OCI-LY1 (cell line): ENCODE measurements around the gene ADAMTS3.

ENCODE experiments used
- H2AFZ ChIP-seq: fragments of 200-600 bp; sonication (generic), shearing (Covaris generic); 2 replicates; pipeline ENCODE4 v1.6.0; 2014; ENCODE audit warnings: antibody characterized with exemption, mild to moderate bottlenecking, low read length
- H3F3A ChIP-seq: fragments of 200-600 bp; sonication (generic), shearing (Covaris generic); 2 replicates; pipeline ENCODE4 v1.6.0; 2014; ENCODE audit warnings: mild to moderate bottlenecking, antibody characterized with exemption, low read length, moderate library complexity; ENCODE audit not compliant: insufficient read depth
- H3K27ac ChIP-seq: fragments of 200-600 bp; sonication (generic); 2 replicates; pipeline ENCODE4 v1.5.1; 2014; ENCODE audit warnings: low read length, mixed run types, mild to moderate bottlenecking, low read depth; ENCODE audit not compliant: poor library complexity, severe bottlenecking
- H3K27me3 ChIP-seq: fragments of 200-600 bp; sonication (generic); 2 replicates; pipeline ENCODE4 v1.6.0; 2014; ENCODE audit warnings: antibody characterized with exemption, mild to moderate bottlenecking, low read length, moderate library complexity; ENCODE audit not compliant: insufficient read depth
- H3K36me3 ChIP-seq: fragments of 200-600 bp; sonication (generic); 2 replicates; pipeline ENCODE4 v1.6.1; 2014; ENCODE audit warnings: mild to moderate bottlenecking, antibody characterized with exemption, low read length, moderate library complexity, mixed read lengths; ENCODE audit not compliant: insufficient read depth
- H3K4me1 ChIP-seq: fragments of 200-600 bp; sonication (generic); 2 replicates; pipeline ENCODE4 v1.5.1; 2014; ENCODE audit warnings: mild to moderate bottlenecking, low read length, moderate library complexity; ENCODE audit not compliant: insufficient read depth, severe bottlenecking
- H3K4me2 ChIP-seq: fragments of 200-600 bp; sonication (generic), shearing (Covaris generic); 2 replicates; pipeline ENCODE4 v1.6.1; 2014; ENCODE audit warnings: low read length
- H3K4me3 ChIP-seq: fragments of 200-600 bp; sonication (generic); 2 replicates; pipeline ENCODE4 v1.5.1; 2014; ENCODE audit warnings: low read length, low read depth, mild to moderate bottlenecking, mixed read lengths; ENCODE audit not compliant: poor library complexity, severe bottlenecking
- H3K79me2 ChIP-seq: fragments of 200-600 bp; shearing (Covaris generic); 2 replicates; pipeline ENCODE4 v1.6.1; 2016; ENCODE audit warnings: mixed run types, low read length, mixed read lengths; ENCODE audit not compliant: insufficient read depth
- H3K9ac ChIP-seq: fragments of 200-600 bp; sonication (generic), shearing (Covaris generic); 2 replicates; pipeline ENCODE4 v1.6.1; 2014; ENCODE audit warnings: mild to moderate bottlenecking, low read length, mixed read lengths
- H3K9me2 ChIP-seq: fragments of 200-600 bp; sonication (generic), shearing (Covaris generic); 2 replicates; pipeline ENCODE4 v1.6.1; 2014; ENCODE audit warnings: low read depth, mild to moderate bottlenecking, low read length, mixed read lengths
- H3K9me3 ChIP-seq: fragments of 200-600 bp; shearing (Covaris generic); 2 replicates; pipeline ENCODE4 v1.6.1; 2014; ENCODE audit warnings: low read length, mixed read lengths
- H4K20me1 ChIP-seq: fragments of 200-600 bp; sonication (generic), shearing (Covaris generic); 2 replicates; pipeline ENCODE4 v1.6.0; 2016; ENCODE audit warnings: mild to moderate bottlenecking, low read length; ENCODE audit not compliant: insufficient read depth
- EZH2 ChIP-seq: fragments of 200-600 bp; sonication (generic), shearing (Covaris generic); IDR thresholded peaks from 2 replicates; pipeline ENCODE4 v1.8.0; 2017; ENCODE audit warnings: borderline replicate concordance, mixed run types, mild to moderate bottlenecking, antibody characterized with exemption, low read length, moderate library complexity, mixed read lengths
- TF ChIP-seq, protein P1 (sequence below): fragments of 200-600 bp; sonication (generic), shearing (Covaris generic); IDR thresholded peaks from 2 replicates; pipeline ENCODE4 v1.5.1; 2017; ENCODE audit warnings: mild to moderate bottlenecking, antibody characterized with exemption, low read length, moderate library complexity, mixed read lengths

ADAMTS3 gene

DNA sequence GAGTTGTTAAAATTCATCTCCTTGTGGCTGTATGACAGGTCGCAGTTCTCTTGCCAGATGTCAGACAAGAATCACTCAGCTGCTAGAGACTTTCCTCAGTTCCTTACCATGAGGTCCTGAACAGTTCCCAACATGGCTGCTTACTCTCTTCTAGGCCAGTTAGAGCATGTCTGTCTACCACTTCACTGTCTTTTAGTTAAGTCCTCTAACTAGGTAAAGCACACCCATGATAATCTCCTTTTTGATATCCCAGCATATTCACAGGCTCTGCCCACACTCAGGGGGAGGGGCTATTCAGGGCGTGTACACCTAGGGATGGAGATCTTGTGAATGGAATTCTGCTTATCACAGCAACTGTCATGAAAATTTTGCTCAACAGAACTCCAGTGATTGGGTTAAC, 190.1 kb downstream of the ADAMTS3 start:
- no peaks in the 10 kb centered on the region for H3K9me3 ChIP-seq
- H2AFZ ChIP-seq = no peak overlapping the region
- TF ChIP-seq, protein P1, sequence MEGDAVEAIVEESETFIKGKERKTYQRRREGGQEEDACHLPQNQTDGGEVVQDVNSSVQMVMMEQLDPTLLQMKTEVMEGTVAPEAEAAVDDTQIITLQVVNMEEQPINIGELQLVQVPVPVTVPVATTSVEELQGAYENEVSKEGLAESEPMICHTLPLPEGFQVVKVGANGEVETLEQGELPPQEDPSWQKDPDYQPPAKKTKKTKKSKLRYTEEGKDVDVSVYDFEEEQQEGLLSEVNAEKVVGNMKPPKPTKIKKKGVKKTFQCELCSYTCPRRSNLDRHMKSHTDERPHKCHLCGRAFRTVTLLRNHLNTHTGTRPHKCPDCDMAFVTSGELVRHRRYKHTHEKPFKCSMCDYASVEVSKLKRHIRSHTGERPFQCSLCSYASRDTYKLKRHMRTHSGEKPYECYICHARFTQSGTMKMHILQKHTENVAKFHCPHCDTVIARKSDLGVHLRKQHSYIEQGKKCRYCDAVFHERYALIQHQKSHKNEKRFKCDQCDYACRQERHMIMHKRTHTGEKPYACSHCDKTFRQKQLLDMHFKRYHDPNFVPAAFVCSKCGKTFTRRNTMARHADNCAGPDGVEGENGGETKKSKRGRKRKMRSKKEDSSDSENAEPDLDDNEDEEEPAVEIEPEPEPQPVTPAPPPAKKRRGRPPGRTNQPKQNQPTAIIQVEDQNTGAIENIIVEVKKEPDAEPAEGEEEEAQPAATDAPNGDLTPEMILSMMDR = no peak
- H4K20me1 ChIP-seq = no peaks in the 10 kb centered on the region
- no peak overlapping the region for H3K9ac ChIP-seq
- no peaks in the 10 kb centered on the region for H3K27me3 ChIP-seq
- H3K36me3 ChIP-seq = no peaks in the 10 kb centered on the region
- H3K4me2 ChIP-seq = no peak overlapping the region
- no peaks in the 10 kb centered on the region for H3F3A ChIP-seq
- H3K79me2 ChIP-seq = no peaks in the 10 kb centered on the region
- H3K9me2 ChIP-seq = no peaks in the 10 kb centered on the region
- H3K4me1 ChIP-seq = no peaks in the 10 kb centered on the region
- H3K4me3 ChIP-seq = no peak overlapping the region
- no peak overlapping the region for H3K27ac ChIP-seq

DNA sequence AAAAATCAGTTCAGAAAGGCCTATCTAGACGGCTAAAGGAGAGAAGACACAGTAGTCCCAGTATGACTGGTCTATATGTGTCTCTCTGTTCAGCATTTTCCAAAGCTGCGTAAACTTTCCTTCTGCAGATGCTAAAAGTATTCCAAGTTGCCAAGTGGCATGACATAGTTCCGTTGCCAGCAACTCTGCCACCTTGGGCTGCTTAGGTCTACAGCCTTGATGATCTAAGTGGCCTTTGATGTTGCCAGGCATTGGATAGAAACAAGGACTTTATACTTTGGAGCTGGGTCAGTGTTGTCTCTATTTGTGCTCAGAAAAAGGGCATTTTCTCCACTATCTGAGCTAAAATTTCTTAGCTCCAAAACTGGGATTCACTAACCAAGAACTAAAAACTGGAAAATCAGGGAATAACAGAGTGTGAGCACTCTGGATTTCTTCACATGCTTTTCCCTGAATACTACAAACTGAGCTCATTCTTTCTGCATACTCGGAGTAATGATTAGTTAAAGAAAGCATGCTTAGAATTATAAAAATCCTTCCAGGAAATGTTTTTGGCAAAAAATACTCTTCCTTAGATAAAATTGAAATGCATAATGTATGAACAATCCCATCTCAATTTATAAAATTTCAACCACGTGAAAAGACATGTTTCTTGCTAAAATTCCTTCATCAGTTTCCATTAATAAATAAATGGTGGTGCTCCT, 191.4 kb downstream of the ADAMTS3 start:
- Histone ChIP-seq H4K20me1 (no peaks in the 10 kb centered on the region), H2AFZ (no peak overlapping the region), H3K27ac (no peak overlapping the region), H3K4me3 (no peak overlapping the region), H3K4me2 (no peak overlapping the region), H3K9me2 (no peaks in the 10 kb centered on the region), H3K9me3 (no peaks in the 10 kb centered on the region), H3K27me3 (no peaks in the 10 kb centered on the region), H3K4me1 (no peaks in the 10 kb centered on the region), H3K9ac (no peak overlapping the region), H3K79me2 (no peaks in the 10 kb centered on the region), H3K36me3 (no peaks in the 10 kb centered on the region), H3F3A (no peaks in the 10 kb centered on the region)
- no peak for TF ChIP-seq EZH2

DNA sequence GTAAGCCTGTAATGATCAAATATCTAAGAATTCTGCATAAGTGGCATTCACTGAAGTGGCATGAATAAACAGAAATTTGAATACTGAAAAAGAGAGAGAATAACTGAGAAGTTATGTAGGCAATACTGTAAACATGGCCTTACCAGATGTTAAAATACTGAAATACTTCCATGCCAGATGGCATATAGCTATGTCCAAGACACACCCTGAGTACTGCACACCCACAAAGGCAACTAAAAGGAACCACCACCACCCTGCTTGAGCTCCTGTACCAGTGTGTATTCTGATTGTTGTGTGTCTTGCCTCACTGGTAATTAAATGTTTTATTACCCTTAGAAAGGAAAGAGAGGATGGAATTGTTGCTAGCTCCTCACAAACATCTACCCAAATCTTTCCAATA, 192.1 kb downstream of the ADAMTS3 start:
- H3K4me3 ChIP-seq = no peak overlapping the region
- no peak for TF ChIP-seq EZH2
- TF ChIP-seq, protein P1 = no peak
- no peak overlapping the region for H2AFZ ChIP-seq
- H3K4me1 ChIP-seq = no peaks in the 10 kb centered on the region
- no peaks in the 10 kb centered on the region for H3K9me2 ChIP-seq
- H3K36me3 ChIP-seq = no peaks in the 10 kb centered on the region
- H3K27ac ChIP-seq = no peak overlapping the region
- no peak overlapping the region for H3K4me2 ChIP-seq
- H3K79me2 ChIP-seq = no peaks in the 10 kb centered on the region
- no peaks in the 10 kb centered on the region for H3K9me3 ChIP-seq
- H3K27me3 ChIP-seq = no peaks in the 10 kb centered on the region
- H3K9ac ChIP-seq = no peak overlapping the region
- H3F3A ChIP-seq = no peaks in the 10 kb centered on the region
- no peaks in the 10 kb centered on the region for H4K20me1 ChIP-seq
